Cardiac septum (tissue), 1 donor: ENCODE measurements around the gene TM9SF1. TPM values are rescaled to one million over a fixed set of nuclear protein-coding genes. Genes with fewer than 3 reads are reported as not detected.
"Not testable (repeated sequence)": the region's sequence is repeated elsewhere in the genome, so short reads cannot be mapped to it uniquely, and the experiment has no call there.

ENCODE experiments used
- DNase-seq: peaks from one replicate; pipeline ENCODE4 v3.0.0-alpha.2; 2020; ENCODE audit warnings: low spot score
- intact Hi-C: fragments of 100-400 bp; cut with DNase I; formaldehyde crosslinking; loops from one replicate; pipeline ENCODE4 v1.14.0; 2022
- total RNA-seq: library from RNA; stranded (reverse); fragmentation: NEBNext Ultra II Directional; extraction: Animal tissue kit (Norgen Biotek cat#: 25700); gene quantifications from one replicate; pipeline ENCODE4 v1.2.1, GENCODE V29; 2021
- donor health status: DM: no; HTN: no; CAD: no.

The TM9SF1 gene
- total RNA-seq, 1 donor from 2014 or later, result 19.1 TPM

GRCh38 chr14:24231263-24232120, 36.3 kb upstream of the TM9SF1 start:
- no peak for DNase-seq
- intact Hi-C loops, result no loop called here

GRCh38 chr14:24228902-24229301, 33.7 kb upstream of the TM9SF1 start:
- DNase-seq, result no peak
- intact Hi-C loops, result no loop called here

- DNase-seq, result no peak
- intact Hi-C loops, result no loop called here
Observed at GRCh38 chr14:24226473-24226872, 31.2 kb upstream of the TM9SF1 start.

DNA sequence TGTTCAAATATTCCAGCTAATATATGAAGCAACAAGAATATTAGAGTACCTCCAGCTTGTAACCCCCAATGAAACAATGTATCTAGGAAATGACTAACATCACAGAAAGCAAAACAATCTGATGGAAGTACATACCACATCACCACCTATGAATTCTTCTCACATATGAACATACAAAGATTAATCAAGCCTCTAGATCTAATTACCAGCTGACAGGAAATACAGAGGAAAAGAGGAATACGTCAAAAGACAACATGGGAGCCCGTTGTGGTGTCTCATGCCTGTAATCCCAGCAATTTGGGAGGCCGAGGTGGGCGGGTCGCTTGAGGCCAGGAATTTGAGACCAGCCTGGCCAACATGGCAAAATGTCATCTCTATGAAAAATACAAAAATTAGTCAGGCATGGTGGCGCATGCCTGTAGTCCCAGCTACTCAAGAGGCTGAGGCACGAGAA, 29.4 kb upstream of the TM9SF1 start:
- no peak for DNase-seq
- intact Hi-C loops, result no loop called here

GRCh38 chr14:24222987-24223386, 27.7 kb upstream of the TM9SF1 start:
- DNase-seq, intact Hi-C loops: not testable (repeated sequence)

DNA sequence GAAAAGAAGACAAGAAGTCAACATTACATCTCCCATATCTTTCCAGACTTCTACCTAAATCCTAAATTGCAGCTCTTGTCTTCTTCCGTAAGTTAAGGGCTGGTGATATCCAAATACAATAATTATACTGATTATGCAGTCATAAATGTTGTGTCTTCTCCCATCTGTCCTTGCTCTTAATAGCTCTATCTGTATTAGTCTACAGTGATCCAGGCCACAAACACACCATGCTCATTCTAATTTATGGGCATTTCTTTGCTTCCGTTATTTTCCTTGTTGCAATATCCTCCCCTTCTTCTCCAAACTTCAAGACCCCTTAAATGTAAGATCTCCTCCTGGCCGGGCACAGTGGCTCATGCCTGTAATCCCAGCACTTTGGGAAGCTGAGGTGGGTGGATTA, 24.3 kb upstream of the TM9SF1 start:
- intact Hi-C loops, result no loop called here

GRCh38 chr14:24219080-24219479, 23.8 kb upstream of the TM9SF1 start:
- intact Hi-C loops, result no loop called here
- DNase-seq, result no peak

More for the DNA sequence above, 24.3 kb upstream of the TM9SF1 start:
- DNase-seq, result no peak

GRCh38 chr14:24216876-24217275, 21.6 kb upstream of the TM9SF1 start:
- intact Hi-C loops, DNase-seq: not testable (repeated sequence)

- DNase-seq, result no peak
- intact Hi-C loops, result no loop called here
Observed at GRCh38 chr14:24216345-24216699, 21.1 kb upstream of the TM9SF1 start.

DNA sequence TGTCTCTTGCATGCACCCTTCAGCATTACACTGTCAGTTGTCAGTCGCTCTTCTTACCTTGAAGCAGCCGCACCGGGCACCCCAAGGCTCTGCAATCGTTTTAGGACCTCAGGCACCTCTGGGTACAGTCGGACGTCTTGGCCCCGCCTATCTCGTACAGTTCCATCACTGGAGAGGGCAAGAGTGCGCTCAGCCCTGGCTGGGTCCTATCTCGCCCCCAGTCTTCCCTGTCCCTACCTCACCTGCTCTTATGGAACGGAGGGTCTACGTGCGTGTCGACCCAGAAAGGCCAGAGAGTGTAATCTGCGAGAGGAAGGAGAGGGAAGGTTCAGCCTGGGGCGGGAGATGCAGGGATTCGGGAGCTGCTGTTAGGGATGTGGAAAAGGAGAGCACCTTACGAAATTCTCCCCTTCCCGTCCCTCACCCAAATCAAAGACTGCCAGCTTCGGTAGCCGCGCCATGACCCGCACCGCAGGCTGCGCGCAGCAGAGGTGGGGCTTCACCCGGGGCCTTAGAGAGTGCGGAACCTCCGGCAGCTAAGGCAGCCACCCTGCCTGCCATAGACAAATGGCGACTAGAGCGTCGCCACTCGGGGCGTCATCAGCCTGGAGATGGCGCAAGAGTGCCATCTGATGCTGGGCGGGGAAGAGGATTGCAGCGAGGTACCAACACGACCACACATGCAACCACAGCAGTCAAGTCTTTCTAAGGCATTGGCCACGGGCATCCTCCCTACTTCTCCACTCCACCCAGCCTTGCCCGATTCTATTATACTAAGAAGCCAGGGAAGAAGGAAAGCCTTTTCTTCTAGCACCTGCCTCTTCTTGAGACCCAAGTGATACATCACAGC, 20.5 kb upstream of the TM9SF1 start, which contains the start of gene MDP1:
MDP1 (minus strand) TSS at position 572 of the 850 bp plus-strand sequence; CDS start at position 461, 111 bp downstream.
- DNase-seq, result peak; percentile 93
- intact Hi-C loops, result loop anchor here (2.0 kb wide), 1 partner anchor 25 kb away; no protein-coding TSS in a partner anchor

DNA sequence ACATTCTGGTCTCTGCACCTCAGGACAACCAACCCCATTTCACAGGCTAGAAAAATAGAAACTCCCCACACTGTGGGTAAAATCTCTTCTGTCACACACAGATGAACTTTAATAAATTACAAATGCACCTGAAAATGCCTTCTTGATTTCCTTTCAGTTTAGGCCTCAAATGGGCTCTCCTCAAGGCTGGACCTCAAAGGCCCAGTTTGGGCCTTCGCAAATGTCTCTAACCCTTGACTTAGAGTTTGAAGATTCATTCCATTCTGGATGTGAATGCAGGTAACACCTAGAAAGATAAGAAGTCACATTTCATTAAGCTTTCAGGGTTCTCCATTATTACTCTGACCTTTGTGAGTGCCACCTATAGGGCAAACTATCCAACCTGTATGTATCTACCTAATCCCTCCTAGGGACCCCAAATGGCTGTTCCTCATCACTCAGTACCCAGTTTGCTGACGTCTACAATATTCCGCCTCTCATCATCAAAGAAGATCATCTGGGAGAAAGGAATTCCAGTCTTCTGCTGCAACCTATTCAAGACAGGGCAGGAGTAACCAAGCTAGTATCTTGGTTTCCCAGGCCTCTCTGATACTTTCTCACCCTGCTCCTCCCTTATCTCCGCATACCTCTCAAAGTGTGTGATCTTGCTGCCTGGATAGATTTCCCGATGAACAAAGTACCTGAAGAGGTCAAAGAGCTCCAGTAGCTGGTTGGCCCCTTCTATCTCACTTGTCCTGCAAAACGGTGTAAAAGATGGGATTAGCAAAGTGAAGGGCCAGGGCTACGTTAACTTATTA, 18.8 kb upstream of the TM9SF1 start:
- DNase-seq, result no peak
- intact Hi-C loops, result loop anchor here (2.0 kb wide), 2 partner anchors 19 to 27 kb away; partner anchors contain the start of gene TM9SF1

DNA sequence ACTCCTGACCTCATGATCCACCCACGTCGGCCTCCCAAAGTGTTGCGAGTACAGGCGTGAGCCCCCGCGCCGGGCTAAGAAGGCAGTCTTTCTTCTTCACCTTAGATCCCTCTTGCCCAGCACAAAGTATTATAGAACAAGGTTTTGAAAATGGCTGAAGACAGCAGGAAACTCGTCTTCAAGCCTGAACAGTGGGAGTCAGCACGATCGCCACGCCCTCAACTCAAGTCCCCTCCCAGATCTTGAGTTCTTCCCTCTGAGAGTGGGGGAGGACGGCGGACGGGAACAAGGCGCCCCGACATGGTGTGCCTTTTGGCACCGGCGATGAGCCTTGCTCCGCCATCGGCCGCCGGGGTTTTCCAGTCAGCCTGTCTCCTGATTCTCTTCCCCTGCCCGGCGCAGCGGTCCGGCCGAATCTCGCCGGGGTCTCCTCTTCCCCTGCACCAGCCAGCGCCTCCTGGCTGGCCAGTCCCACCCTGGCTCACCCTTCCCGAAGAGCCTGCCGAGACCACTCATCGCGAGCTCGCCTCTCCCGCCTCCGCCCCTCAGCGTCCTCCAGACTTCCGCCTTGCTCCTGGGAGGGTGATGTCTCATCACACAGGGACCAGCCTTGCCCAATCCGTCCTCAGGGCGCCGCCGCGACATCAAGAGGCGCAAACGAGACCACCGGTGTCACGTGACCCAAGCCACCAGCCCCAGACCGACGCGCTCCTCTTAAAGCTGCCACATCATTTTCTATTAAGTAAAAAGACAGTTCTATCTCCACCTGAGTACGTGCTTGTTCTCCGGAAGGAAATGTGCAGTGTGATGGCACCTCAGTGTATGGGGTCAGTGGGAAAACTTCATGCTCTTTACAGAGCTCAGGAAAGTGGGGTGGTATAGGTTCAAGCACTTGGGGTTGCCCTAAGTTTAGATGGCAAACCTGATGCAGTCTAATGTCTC, 18.0 kb upstream of the TM9SF1 start, which contains the start of gene CHMP4A:
CHMP4A (minus strand) TSS at position 565 of the 942 bp plus-strand sequence; CDS start at position 516, 49 bp downstream.
- DNase-seq, result peak; percentile 96
- intact Hi-C loops, result loop anchor here (2.0 kb wide), 1 partner anchor 18 kb away; the partner anchor contains the start of gene TM9SF1

DNA sequence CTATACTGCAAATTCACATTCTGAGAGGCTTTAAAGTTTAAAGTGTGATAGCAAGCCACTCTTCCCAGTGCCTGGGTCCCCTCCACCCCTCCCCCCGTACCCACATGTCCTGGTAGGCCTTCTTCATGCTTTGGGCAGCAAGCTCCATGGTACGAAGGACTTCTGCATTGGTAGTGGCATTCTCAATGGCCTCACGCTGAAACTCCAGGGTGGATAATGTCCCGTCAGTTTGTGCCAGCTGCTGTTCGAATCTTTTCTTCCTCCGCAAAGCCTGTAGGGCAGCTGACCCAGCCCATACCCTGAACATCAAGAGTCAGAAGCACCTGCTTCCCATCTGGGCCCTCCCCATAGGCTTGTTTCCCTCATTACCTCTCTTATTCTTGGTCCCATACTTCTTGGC, 16.1 kb upstream of the TM9SF1 start:
- no peak for DNase-seq
- intact Hi-C loops, result no loop called here

GRCh38 chr14:24207625-24208024, 12.4 kb upstream of the TM9SF1 start:
- intact Hi-C loops, result no loop called here
- DNase-seq, result no peak

DNA sequence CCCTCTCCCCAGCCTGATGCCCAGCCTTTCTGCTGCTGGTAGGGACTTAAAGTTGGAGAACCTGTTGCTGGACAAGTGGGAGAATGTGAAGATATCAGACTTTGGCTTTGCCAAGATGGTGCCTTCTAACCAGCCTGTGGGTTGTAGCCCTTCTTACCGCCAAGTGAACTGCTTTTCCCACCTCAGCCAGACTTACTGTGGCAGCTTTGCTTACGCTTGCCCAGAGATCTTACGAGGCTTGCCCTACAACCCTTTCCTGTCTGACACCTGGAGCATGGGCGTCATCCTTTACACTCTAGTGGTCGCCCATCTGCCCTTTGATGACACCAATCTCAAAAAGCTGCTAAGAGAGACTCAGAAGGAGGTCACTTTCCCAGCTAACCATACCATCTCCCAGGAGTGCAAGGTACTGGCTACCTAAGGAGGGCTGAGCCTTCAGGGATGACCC, 11.9 kb upstream of the TM9SF1 start:
- no peak for DNase-seq
- intact Hi-C loops, result no loop called here

GRCh38 chr14:24206260-24207103, 11.2 kb upstream of the TM9SF1 start:
- intact Hi-C loops, result no loop called here
- no peak for DNase-seq
